Epithelial cell of proximal tubule (primary cell): ENCODE measurements around the gene XPNPEP1. TPM values are rescaled to one million over a fixed set of nuclear protein-coding genes. Genes with fewer than 3 reads are reported as not detected.

Experiments
- DNase-seq: peaks from one replicate; pipeline ENCODE4 v3.0.0-alpha.2; 2011; ENCODE audit warnings: low read depth
- H3K4me3 ChIP-seq: 2 replicates; pipeline ENCODE4 v1.5.1; 2011; ENCODE audit warnings: low read depth, mild to moderate bottlenecking, low read length
- total RNA-seq: library from RNA; depleted of rRNA; stranded (reverse); fragments of >200 nt; gene quantifications from 2 replicates; pipeline ENCODE4 v1.2.3, GENCODE V29; 2015
- TF ChIP-seq, protein P1 (sequence below): conservative IDR thresholded peaks from 2 replicates; pipeline ENCODE4 v1.5.1; 2012; ENCODE audit warnings: low read depth, mild to moderate bottlenecking, low read length

Gene XPNPEP1
- total RNA-seq, 1 donor from 2014 or later = 191 TPM

GRCh38 chr10:109940553-109940952 lies 17.2 kb upstream of the XPNPEP1 start:
- no peak for DNase-seq
- no peak overlapping the region for H3K4me3 ChIP-seq
- TF ChIP-seq, protein P1, sequence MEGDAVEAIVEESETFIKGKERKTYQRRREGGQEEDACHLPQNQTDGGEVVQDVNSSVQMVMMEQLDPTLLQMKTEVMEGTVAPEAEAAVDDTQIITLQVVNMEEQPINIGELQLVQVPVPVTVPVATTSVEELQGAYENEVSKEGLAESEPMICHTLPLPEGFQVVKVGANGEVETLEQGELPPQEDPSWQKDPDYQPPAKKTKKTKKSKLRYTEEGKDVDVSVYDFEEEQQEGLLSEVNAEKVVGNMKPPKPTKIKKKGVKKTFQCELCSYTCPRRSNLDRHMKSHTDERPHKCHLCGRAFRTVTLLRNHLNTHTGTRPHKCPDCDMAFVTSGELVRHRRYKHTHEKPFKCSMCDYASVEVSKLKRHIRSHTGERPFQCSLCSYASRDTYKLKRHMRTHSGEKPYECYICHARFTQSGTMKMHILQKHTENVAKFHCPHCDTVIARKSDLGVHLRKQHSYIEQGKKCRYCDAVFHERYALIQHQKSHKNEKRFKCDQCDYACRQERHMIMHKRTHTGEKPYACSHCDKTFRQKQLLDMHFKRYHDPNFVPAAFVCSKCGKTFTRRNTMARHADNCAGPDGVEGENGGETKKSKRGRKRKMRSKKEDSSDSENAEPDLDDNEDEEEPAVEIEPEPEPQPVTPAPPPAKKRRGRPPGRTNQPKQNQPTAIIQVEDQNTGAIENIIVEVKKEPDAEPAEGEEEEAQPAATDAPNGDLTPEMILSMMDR = no peak

GRCh38 chr10:109940117-109940516 lies 16.8 kb upstream of the XPNPEP1 start:
- H3K4me3 ChIP-seq = no peak overlapping the region
- TF ChIP-seq, protein P1 = no peak
- DNase-seq = no peak

- no peak for DNase-seq
- TF ChIP-seq, protein P1 = no peak
- no peak overlapping the region for H3K4me3 ChIP-seq
Observed at GRCh38 chr10:109939315-109939961, 16.1 kb upstream of the XPNPEP1 start.

- no peak for DNase-seq
- H3K4me3 ChIP-seq = no peak overlapping the region
- TF ChIP-seq, protein P1 = no peak
Observed at GRCh38 chr10:109937460-109938065, 14.3 kb upstream of the XPNPEP1 start.

DNA sequence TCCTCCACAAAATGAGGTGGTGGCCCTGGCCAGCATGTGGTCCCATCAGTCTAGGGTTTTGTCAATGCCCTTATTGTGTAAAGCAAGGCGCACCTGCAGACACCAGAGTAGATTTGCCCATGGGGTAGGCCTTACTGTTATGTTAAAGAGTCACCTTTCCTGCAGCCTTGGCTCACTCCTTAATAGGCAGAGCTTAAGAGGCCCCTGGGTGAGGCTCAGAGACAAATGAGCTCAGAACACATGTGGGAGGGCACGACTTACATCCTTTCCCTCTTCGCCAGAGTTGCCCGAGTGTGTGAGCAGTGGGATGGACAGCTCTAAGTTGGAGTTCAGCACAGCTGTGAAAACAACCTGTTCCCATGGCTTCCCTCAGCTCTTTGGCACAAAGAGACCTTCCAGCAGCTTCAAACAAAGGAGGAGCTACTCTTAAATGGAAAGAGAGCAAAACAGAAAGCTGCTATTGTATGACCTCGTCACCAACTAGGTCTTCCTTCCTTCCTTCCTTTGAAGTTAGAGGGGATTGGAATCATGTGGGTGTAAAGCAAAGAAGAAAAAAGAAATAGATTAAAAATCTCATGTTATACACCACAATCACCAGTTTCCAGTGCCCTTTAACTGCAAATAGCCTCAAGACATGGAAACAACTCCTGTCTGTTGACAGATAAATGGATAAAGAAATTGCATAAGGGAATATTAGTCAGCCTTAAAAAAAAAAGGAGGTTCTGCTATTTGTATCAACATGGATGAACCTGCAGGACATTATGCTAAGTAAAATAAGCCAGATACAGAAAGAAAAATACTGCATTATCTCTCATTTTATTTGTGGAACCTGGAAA lies 11.9 kb upstream of the XPNPEP1 start:
- TF ChIP-seq, protein P1 = no peak
- DNase-seq = no peak
- H3K4me3 ChIP-seq = no peak overlapping the region

GRCh38 chr10:109933984-109934565 lies 10.8 kb upstream of the XPNPEP1 start:
- no peak overlapping the region for H3K4me3 ChIP-seq
- TF ChIP-seq, protein P1 = no peak
- DNase-seq = no peak
